CD4-positive, alpha-beta T cell (primary cell): ENCODE measurements around the gene IRAG1. TPM values are rescaled to one million over a fixed set of nuclear protein-coding genes. Genes with fewer than 3 reads are reported as not detected.
A peak's percentile ranks its signal among the peaks of the same experiment; 100 is the strongest.

Experiments
- ATAC-seq: fragments of 200-7000 bp; cut with Tn5 transposase; one replicate; pipeline ENCODE4 v1.10.0; 2022; ENCODE audit warnings: mild to moderate bottlenecking; ENCODE audit not compliant: poor library complexity
- CTCF ChIA-PET: fragments of 350-600 bp; sonication (Branson Sonifier 250); formaldehyde crosslinking; loops from one replicate; lab custom pipeline; 2021; ENCODE audit warnings: antibody characterized with exemption, inconsistent platforms; lab: Charles Lee
- POLR2A ChIA-PET: fragments of 350-600 bp; sonication (Branson Sonifier 250); formaldehyde crosslinking; loops from one replicate; lab custom pipeline; 2021; ENCODE audit warnings: antibody characterized with exemption, inconsistent platforms; lab: Charles Lee
- DNase-seq, 14 experiments: peaks; one replicate each; pipeline ENCODE4 v3.0.0-alpha.2; 2013 to 2020; ENCODE audit warnings: mixed read lengths in 2 of 14
- H3K27ac ChIP-seq, 2 donors: one replicate each; pipeline versions ENCODE4 v1.5.1 to v1.7.0; 2013; ENCODE audit warnings: low read length in 2 of 2, low read depth in 1 of 2, mild to moderate bottlenecking in 1 of 2
- H3K27me3 ChIP-seq, 2 experiments: 1 replicate in 1 of 2; 2 replicates in 1 of 2; pipeline versions ENCODE4 v1.6.1 to v1.7.0; 2013; ENCODE audit warnings: low read length in 2 of 2, control low read depth in 1 of 2, mild to moderate bottlenecking in 1 of 2, moderate library complexity in 1 of 2; ENCODE audit not compliant: insufficient read depth in 2 of 2, control insufficient read depth in 1 of 2
- H3K36me3 ChIP-seq: one replicate; pipeline ENCODE4 v1.6.1; 2013; ENCODE audit warnings: low read length, control low read depth; ENCODE audit not compliant: insufficient read depth
- H3K4me1 ChIP-seq: one replicate; pipeline ENCODE4 v1.6.1; 2013; ENCODE audit warnings: low read length, control low read depth; ENCODE audit not compliant: insufficient read depth
- H3K4me3 ChIP-seq: one replicate; pipeline ENCODE4 v1.5.1; 2013; ENCODE audit warnings: mild to moderate bottlenecking, low read length, moderate library complexity
- H3K9me3 ChIP-seq, 2 experiments: 1 replicate in 1 of 2; 2 replicates in 1 of 2; pipeline versions ENCODE4 v1.6.1 to v1.7.0; 2013; ENCODE audit warnings: low read length in 2 of 2, mild to moderate bottlenecking in 2 of 2, control low read depth in 1 of 2, moderate library complexity in 1 of 2; ENCODE audit not compliant: control insufficient read depth in 1 of 2, insufficient read depth in 1 of 2
- H3K27ac Mint-ChIP-seq: one replicate; pipeline ENCODE4 v1.8.0; 2020; ENCODE audit warnings: mixed read lengths
- H3K27me3 Mint-ChIP-seq: one replicate; pipeline ENCODE4 v1.8.0; 2021; ENCODE audit warnings: mixed read lengths
- H3K36me3 Mint-ChIP-seq: one replicate; pipeline ENCODE4 v1.8.0; 2021; ENCODE audit warnings: low read depth, mixed read lengths
- H3K4me1 Mint-ChIP-seq: one replicate; pipeline ENCODE4 v1.8.0; 2021; ENCODE audit warnings: low read depth, mixed read lengths
- H3K4me3 Mint-ChIP-seq: one replicate; pipeline ENCODE4 v1.8.0; 2020; ENCODE audit warnings: mild to moderate bottlenecking, mixed read lengths
- H3K9me3 Mint-ChIP-seq: one replicate; pipeline ENCODE4 v1.8.0; 2020; ENCODE audit warnings: mixed read lengths
- intact Hi-C, 2 experiments: fragments of 100-400 bp; cut with DNase I in 1 of 2; cut with micrococcal nuclease in 1 of 2; formaldehyde crosslinking; loops; one replicate each; pipeline versions ENCODE4 v1.15.1 to v1.9.0; 2023 to 2025; cut with DNase I, micrococcal nuclease
- total RNA-seq, 174 experiments: library from RNA in 2 of 174; stranded (reverse) in 2 of 174; gene quantifications; one replicate each; pipeline ENCODE4 v1.2.3 and lab custom pipeline; 2021 to 2026
- TF ChIP-seq, protein P1 (sequence below): fragments of 200-600 bp; IDR thresholded peaks from one replicate; pipeline ENCODE4 v1.8.0; 2022; ENCODE audit warnings: antibody characterized with exemption, mild to moderate bottlenecking

Gene IRAG1
- total RNA-seq, 2 experiments from 2014 or later: not detected

GRCh38 chr11:10725114-10725906 is 31.8 kb upstream of the IRAG1 start:
- TF ChIP-seq, protein P1, sequence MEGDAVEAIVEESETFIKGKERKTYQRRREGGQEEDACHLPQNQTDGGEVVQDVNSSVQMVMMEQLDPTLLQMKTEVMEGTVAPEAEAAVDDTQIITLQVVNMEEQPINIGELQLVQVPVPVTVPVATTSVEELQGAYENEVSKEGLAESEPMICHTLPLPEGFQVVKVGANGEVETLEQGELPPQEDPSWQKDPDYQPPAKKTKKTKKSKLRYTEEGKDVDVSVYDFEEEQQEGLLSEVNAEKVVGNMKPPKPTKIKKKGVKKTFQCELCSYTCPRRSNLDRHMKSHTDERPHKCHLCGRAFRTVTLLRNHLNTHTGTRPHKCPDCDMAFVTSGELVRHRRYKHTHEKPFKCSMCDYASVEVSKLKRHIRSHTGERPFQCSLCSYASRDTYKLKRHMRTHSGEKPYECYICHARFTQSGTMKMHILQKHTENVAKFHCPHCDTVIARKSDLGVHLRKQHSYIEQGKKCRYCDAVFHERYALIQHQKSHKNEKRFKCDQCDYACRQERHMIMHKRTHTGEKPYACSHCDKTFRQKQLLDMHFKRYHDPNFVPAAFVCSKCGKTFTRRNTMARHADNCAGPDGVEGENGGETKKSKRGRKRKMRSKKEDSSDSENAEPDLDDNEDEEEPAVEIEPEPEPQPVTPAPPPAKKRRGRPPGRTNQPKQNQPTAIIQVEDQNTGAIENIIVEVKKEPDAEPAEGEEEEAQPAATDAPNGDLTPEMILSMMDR: no peak
- peak in 3 of 14 experiments; percentile 46 to 70 (median 61) for DNase-seq
- H3K4me1 Mint-ChIP-seq: peaks cover 14% of the 10 kb centered on the region
- no peaks in the 10 kb centered on the region for H3K36me3 ChIP-seq
- peak; percentile 73 for ATAC-seq
- no peak overlapping the region for H3K4me3 Mint-ChIP-seq
- H3K4me3 ChIP-seq: no peak overlapping the region
- no peaks in the 10 kb centered on the region for H3K27me3 ChIP-seq
- CTCF ChIA-PET: no interaction called here
- no peaks in the 10 kb centered on the region for H3K36me3 Mint-ChIP-seq
- H3K9me3 ChIP-seq: no peaks in the 10 kb centered on the region
- H3K27ac ChIP-seq: no peak overlapping the region
- intact Hi-C loops: no loop called here
- H3K9me3 Mint-ChIP-seq: no peaks in the 10 kb centered on the region
- H3K4me1 ChIP-seq: peaks cover 14% of the 10 kb centered on the region
- no peak overlapping the region for H3K27ac Mint-ChIP-seq
- POLR2A ChIA-PET: no interaction called here
- peaks cover 12% of the 10 kb centered on the region for H3K27me3 Mint-ChIP-seq

GRCh38 chr11:10722307-10722706 is 28.8 kb upstream of the IRAG1 start:
- no peaks in the 10 kb centered on the region for H3K9me3 Mint-ChIP-seq
- ATAC-seq: no peak
- intact Hi-C loops: no loop called here
- peaks cover 14% of the 10 kb centered on the region for H3K4me1 ChIP-seq
- H3K4me3 ChIP-seq: no peak overlapping the region
- no peaks in the 10 kb centered on the region for H3K36me3 ChIP-seq
- H3K27me3 Mint-ChIP-seq: peaks cover 16% of the 10 kb centered on the region
- H3K4me1 Mint-ChIP-seq: peaks cover 14% of the 10 kb centered on the region
- no peak overlapping the region for H3K27ac ChIP-seq
- H3K4me3 Mint-ChIP-seq: no peak overlapping the region
- TF ChIP-seq, protein P1: no peak
- no peaks in the 10 kb centered on the region for H3K36me3 Mint-ChIP-seq
- no peak overlapping the region for H3K27ac Mint-ChIP-seq
- H3K27me3 ChIP-seq: no peaks in the 10 kb centered on the region
- no peak for DNase-seq
- CTCF ChIA-PET: no interaction called here
- no peaks in the 10 kb centered on the region for H3K9me3 ChIP-seq
- POLR2A ChIA-PET: no interaction called here

DNA sequence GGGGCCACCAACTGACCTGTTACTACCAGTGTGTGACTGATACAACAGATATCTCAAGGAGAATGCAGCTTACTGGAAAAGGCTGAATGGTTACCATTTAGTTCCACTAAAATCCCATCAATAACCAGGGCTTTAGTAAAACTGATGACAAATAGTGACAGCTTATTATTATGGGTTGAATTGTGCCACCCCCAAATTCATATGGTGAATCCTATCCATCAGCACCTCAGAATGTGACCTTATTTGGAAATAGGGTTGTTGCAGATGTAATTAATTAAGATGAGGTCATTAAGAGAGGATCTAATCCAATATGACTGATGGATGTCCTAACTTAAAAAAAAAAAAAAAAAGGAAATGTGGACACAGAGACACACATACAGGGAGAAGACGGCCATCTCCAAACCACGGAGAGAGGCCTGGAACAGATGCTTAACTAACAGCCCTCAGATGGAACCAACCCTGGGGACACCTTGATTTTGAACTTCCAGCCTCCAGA is 27.4 kb upstream of the IRAG1 start:
- H3K4me3 Mint-ChIP-seq: no peak overlapping the region
- H3K27me3 Mint-ChIP-seq: peaks cover 17% of the 10 kb centered on the region
- ChIA-PET CTCF (no interaction called here), POLR2A (no interaction called here)
- Histone ChIP-seq H3K27ac (no peak overlapping the region), H3K27me3 (no peaks in the 10 kb centered on the region), H3K4me1 (peaks cover 9% of the 10 kb centered on the region), H3K4me3 (no peak overlapping the region), H3K9me3 (no peaks in the 10 kb centered on the region), H3K36me3 (no peaks in the 10 kb centered on the region)
- H3K4me1 Mint-ChIP-seq: peaks cover 9% of the 10 kb centered on the region
- no peaks in the 10 kb centered on the region for H3K36me3 Mint-ChIP-seq
- H3K27ac Mint-ChIP-seq: no peak overlapping the region
- TF ChIP-seq, protein P1: no peak
- DNase-seq (no peak), ATAC-seq (no peak)
- no peaks in the 10 kb centered on the region for H3K9me3 Mint-ChIP-seq
- intact Hi-C loops: no loop called here
